ENCODE results near the gene FBXL5.

DNA sequence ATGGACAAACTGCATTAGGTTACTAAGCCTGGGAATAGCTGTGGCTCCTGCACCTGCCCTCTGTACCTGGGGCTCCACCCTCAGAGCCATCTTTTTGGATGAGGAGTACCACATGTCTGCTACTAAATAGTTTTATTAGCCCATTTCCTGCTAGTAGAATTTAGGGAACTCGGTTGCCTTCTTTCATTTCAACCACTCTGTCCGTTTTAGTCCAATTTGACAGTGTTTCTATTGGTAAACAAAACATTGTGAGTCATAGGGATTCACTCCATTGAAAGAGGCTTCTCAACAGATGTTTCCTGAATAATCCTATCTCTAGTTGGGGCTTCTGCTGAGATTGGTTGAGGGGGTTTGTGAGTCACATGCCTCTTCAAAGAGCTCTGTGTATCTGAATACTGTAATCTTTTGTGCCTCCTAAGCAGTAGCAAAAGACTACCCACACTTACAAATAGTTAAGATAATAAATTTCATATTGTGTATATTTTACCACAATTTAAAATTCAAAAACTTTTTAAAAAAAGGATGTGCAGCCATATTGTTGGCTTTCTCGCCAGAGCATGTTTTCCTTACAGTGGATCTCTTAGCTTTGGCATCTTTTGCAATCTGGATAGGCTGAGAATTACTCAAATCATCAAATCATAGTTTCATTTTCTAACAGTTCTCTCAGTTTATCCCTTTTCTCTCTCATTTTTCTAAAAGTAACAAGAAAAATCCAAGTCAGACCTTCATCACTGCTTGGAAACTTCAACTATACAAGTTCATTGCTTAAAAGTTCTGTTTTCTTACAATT lies 36.4 kb upstream of the FBXL5 start:
- TF ChIP-seq, protein P1, sequence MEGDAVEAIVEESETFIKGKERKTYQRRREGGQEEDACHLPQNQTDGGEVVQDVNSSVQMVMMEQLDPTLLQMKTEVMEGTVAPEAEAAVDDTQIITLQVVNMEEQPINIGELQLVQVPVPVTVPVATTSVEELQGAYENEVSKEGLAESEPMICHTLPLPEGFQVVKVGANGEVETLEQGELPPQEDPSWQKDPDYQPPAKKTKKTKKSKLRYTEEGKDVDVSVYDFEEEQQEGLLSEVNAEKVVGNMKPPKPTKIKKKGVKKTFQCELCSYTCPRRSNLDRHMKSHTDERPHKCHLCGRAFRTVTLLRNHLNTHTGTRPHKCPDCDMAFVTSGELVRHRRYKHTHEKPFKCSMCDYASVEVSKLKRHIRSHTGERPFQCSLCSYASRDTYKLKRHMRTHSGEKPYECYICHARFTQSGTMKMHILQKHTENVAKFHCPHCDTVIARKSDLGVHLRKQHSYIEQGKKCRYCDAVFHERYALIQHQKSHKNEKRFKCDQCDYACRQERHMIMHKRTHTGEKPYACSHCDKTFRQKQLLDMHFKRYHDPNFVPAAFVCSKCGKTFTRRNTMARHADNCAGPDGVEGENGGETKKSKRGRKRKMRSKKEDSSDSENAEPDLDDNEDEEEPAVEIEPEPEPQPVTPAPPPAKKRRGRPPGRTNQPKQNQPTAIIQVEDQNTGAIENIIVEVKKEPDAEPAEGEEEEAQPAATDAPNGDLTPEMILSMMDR (IDR thresholded peaks at IDR 0.05) = no peak
- no peak for TF ChIP-seq POLR2A (IDR thresholded peaks at IDR 0.05)

Data from Peyer's patch (tissue), 4 donors.